Measurements from ENCODE around the gene FN3K. TPM values are rescaled to one million over a fixed set of nuclear protein-coding genes. Genes with fewer than 3 reads are reported as not detected.

Gene FN3K
- total and polyA plus RNA-seq, 2 of the 8 experiments (the other 6 are each of a cell fraction or from before 2014, with no cell fraction given) = 0.88 to 14.2 TPM

GRCh38 chr17:82748756-82749155 lies 13.3 kb downstream of the FN3K start:
- 95% methylated on average over 14 of the region's 16 CpGs; no CpG with 5 or more reads in 1 of the 2 experiments for WGBS, 2 experiments (ENCODE audit: extremely low coverage in 1 of 2, insufficient coverage in 1 of 2, insufficient read length in 1 of 2, insufficient replicate concordance in 2 of 2, low coverage in 1 of 2, low lambda C conversion rate in 2 of 2, missing lambda C conversion rate in 1 of 2)

More at GRCh38 chr17:82748756-82749155, 13.3 kb downstream of the FN3K start:
- Histone ChIP-seq H3K23me2 (ENCODE audit: low read depth, low read length) (peaks cover 7% of the 10 kb centered on the region), H2BK15ac (ENCODE audit: low read length) (no peak overlapping the region), H2BK12ac (ENCODE audit: low read depth, low read length) (no peak overlapping the region), H3K56ac (replicated peaks; ENCODE audit: insufficient read length, low read depth, low read length) (no peak overlapping the region), H4K91ac (replicated peaks; ENCODE audit: insufficient read length, low read length) (no peak overlapping the region), H3K27ac (ENCODE audit: low read depth, low read length) (no peak overlapping the region), H2AFZ (ENCODE audit: low read length) (no peak overlapping the region), H3K79me1 (ENCODE audit: low read depth, low read length) (peaks cover 2% of the 10 kb centered on the region), H2BK5ac (ENCODE audit: low read depth, low read length) (no peak overlapping the region), H3K9ac (replicated peaks in 1 of 4; ENCODE audit: extremely low read depth in 1 of 4, low read depth in 3 of 4, low read length in 3 of 4) (no peak overlapping the region), H3K4me3 (ENCODE audit: extremely low read depth in 1 of 4, insufficient read depth in 2 of 4, low read depth in 3 of 4, low read length in 4 of 4) (no peak overlapping the region), H3K9me3 (ENCODE audit: insufficient read depth in 2 of 2, low read depth in 1 of 2, low read length in 1 of 2) (peaks cover 8 to 9% of the 10 kb centered on the region in 2 experiments; a peak in 3 of 4 replicates), H4K20me1 (replicated peaks in 1 of 2; ENCODE audit: control insufficient read depth in 1 of 2, insufficient read depth in 2 of 2, low read length in 2 of 2) (peaks cover 0 to 1% of the 10 kb centered on the region in 2 experiments), H4K5ac (ENCODE audit: insufficient read length, low read depth, low read length) (no peak overlapping the region), H3K4me1 (replicated peaks in 1 of 4; ENCODE audit: control insufficient read depth in 3 of 4, insufficient read depth in 4 of 4, low read length in 3 of 4) (peaks cover 0 to 8% (median 2%) of the 10 kb centered on the region in 4 experiments; a peak in 4 of 7 replicates), H3K23ac (ENCODE audit: insufficient read length) (no peak overlapping the region), H2BK20ac (ENCODE audit: low read length) (no peak overlapping the region), H3K18ac (ENCODE audit: extremely low read depth, low read length) (no peak overlapping the region), H3K4me2 (ENCODE audit: insufficient read depth in 1 of 2, low read depth in 2 of 2, low read length in 2 of 2) (no peak overlapping the region), H3K14ac (ENCODE audit: insufficient read length) (no peak overlapping the region), H2BK120ac (replicated peaks; ENCODE audit: low read depth, low read length) (no peak overlapping the region), H4K8ac (ENCODE audit: extremely low read depth, insufficient read depth, low read length) (no peak overlapping the region), H3K27me3 (replicated peaks in 1 of 4; ENCODE audit: control insufficient read depth in 3 of 4, extremely low read depth in 1 of 4, insufficient read depth in 3 of 4, low read length in 3 of 4) (peaks cover 0 to 6% (median 3%) of the 10 kb centered on the region in 4 experiments; a peak in 4 of 7 replicates), H3K36me3 (ENCODE audit: control insufficient read depth in 2 of 4, insufficient read depth in 4 of 4, low read length in 3 of 4) (peaks cover 0 to 4% (median under 1%) of the 10 kb centered on the region in 4 experiments; a peak in 3 of 8 replicates), H3K4ac (replicated peaks; ENCODE audit: insufficient read length, low read depth, low read length) (no peak overlapping the region), H2AK5ac (ENCODE audit: low read depth, low read length) (no peak overlapping the region), H3K79me2 (ENCODE audit: control insufficient read depth in 1 of 2, insufficient read depth in 2 of 2, low read length in 2 of 2) (peaks cover 0 to 10% of the 10 kb centered on the region in 2 experiments; a peak in 2 of 4 replicates)
- TF ChIP-seq JUN (IDR thresholded peaks at IDR 0.05; ENCODE audit: low read depth, low read length) (no peak), PHF8 (conservative IDR thresholded peaks at IDR 0.05; ENCODE audit: low read depth, low read length) (no peak), FOSL1 (IDR thresholded peaks at IDR 0.05; ENCODE audit: insufficient read depth, low read depth, low read length) (no peak), POLR2AphosphoS5 (IDR thresholded peaks at IDR 0.05; ENCODE audit: low read depth, low read length) (no peak), SUZ12 (IDR thresholded peaks at IDR 0.05; ENCODE audit: low read length) (no peak), SIX5 (IDR thresholded peaks at IDR 0.05; ENCODE audit: low read depth, low read length) (no peak), EP300 (IDR thresholded peaks at IDR 0.05; ENCODE audit: borderline replicate concordance in 1 of 2, low read depth in 2 of 2, low read length in 2 of 2) (no peak), KDM5A (IDR thresholded peaks at IDR 0.05; ENCODE audit: low read length) (no peak), SRF (IDR thresholded peaks at IDR 0.05; ENCODE audit: low read depth, low read length) (no peak), CTCF (IDR thresholded peaks at IDR 0.05; ENCODE audit: control extremely low read depth in 1 of 3, insufficient read depth in 1 of 3, low read depth in 1 of 3, low read length in 3 of 3) (no peak), BCL11A (IDR thresholded peaks at IDR 0.05; ENCODE audit: low read depth in 2 of 2, low read length in 2 of 2) (no peak), BACH1 (IDR thresholded peaks at IDR 0.05; ENCODE audit: low read length) (no peak)
- FAIRE-seq (no peak), DNase-seq (ENCODE audit: low read depth in 1 of 2, low spot score in 2 of 2) (no peak)
- CTCF ChIA-PET (ENCODE audit: partially characterized antibody) = no interaction called here
- POLR2A ChIA-PET (ENCODE audit: partially characterized antibody) = interaction anchor here (1.2 to 3.5 kb wide), 2 partner anchors 11 to 13 kb away, joined by 5 to 10 read pairs; partner anchors contain the start of gene FN3K

All from H1 (cell line).